ENCODE data around the gene GALNT17. TPM values are rescaled to one million over a fixed set of nuclear protein-coding genes. Genes with fewer than 3 reads are reported as not detected.

GALNT17 gene
- total RNA-seq, 6 donors from 2014 or later, result 5.3 to 26.2 (median 10.1) TPM

GRCh38 chr7:71348821-71349681, 217.1 kb downstream of the GALNT17 start:
- TF ChIP-seq POLR2AphosphoS5 (IDR thresholded peaks at IDR 0.05), result no peak
- TF ChIP-seq EP300 (IDR thresholded peaks at IDR 0.05), result no peak
- no peak for DNase-seq
- Histone ChIP-seq H3K9me3 (peaks cover 0 to 15% (median 1%) of the 10 kb centered on the region in 4 donors), H3K27ac (no peak overlapping the region), H3K27me3 (no peaks in the 10 kb centered on the region), H3K4me1 (peaks cover 0 to 3% (median 0%) of the 10 kb centered on the region in 4 donors), H3K4me3 (no peak overlapping the region), H3K36me3 (no peaks in the 10 kb centered on the region)
- no peak for ATAC-seq (ENCODE audit: low FRiP score in 2 of 2)
- 45 to 59% methylated on average over 16 of the region's 16 CpGs for WGBS, 2 donors

DNA sequence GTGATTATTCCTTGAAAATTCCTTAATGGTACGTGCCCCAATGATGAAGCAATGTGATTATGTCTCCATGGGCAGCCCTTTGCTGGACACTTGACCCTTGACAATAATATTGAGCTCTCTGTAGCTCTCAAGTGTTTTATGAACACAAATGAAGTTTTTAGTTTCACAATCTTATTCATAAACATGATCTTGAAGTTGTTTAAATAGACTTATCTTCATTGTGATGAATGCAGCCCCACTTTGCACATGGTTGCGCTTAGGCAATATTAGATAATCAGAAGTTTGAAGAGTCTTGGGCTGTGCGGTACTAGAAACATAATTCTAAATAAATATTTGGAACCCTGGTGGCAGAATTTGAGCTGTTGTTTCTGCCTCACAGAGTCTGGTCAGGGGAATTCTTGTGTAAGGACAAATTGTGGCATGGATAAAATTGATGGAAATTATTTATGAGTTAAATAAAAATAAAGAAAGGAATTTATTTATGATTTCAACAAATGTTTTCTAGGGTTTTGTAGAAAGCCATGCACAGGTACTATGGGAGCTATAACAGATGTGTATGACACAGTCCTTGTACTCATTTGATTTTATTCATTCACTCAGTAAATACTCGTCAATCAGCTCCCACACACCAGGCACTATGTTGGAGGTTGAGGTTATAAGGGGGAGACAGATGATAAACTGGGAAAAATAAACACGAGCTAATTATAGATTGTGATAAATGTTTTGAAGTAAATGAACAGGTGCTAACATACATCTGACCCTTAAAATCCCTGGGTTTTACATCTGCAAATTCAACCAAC, 217.9 kb downstream of the GALNT17 start:
- ATAC-seq (ENCODE audit: low FRiP score in 2 of 2), result no peak

GRCh38 chr7:71350680-71351079, 218.7 kb downstream of the GALNT17 start:
- H3K27ac ChIP-seq, result no peak overlapping the region
- TF ChIP-seq POLR2A (IDR thresholded peaks at IDR 0.05) (no peak), EP300 (IDR thresholded peaks at IDR 0.05) (no peak), CTCF (IDR thresholded peaks at IDR 0.05) (no peak), POLR2AphosphoS5 (IDR thresholded peaks at IDR 0.05) (no peak)
- DNase-seq (no peak), ATAC-seq (ENCODE audit: low FRiP score in 2 of 2) (no peak)
- H3K9me3 ChIP-seq, result peaks cover 0 to 7% (median 0%) of the 10 kb centered on the region in 4 donors
- 91 to 100% methylated on average over 2 of the region's 2 CpGs for WGBS, 2 donors
- no peak overlapping the region for H3K4me3 ChIP-seq
- no peaks in the 10 kb centered on the region for H3K36me3 ChIP-seq
- H3K4me1 ChIP-seq, result peaks cover 0 to 3% (median 0%) of the 10 kb centered on the region in 4 donors
- H3K27me3 ChIP-seq, result no peaks in the 10 kb centered on the region

More for the DNA sequence above, 217.9 kb downstream of the GALNT17 start:
- H3K4me3 ChIP-seq, result no peak overlapping the region
- TF ChIP-seq CTCF (IDR thresholded peaks at IDR 0.05), result no peak
- TF ChIP-seq POLR2A (IDR thresholded peaks at IDR 0.05), result no peak
- no peak for TF ChIP-seq POLR2AphosphoS5 (IDR thresholded peaks at IDR 0.05)
- TF ChIP-seq EP300 (IDR thresholded peaks at IDR 0.05), result no peak
- no peaks in the 10 kb centered on the region for H3K36me3 ChIP-seq
- DNase-seq, result no peak
- no peaks in the 10 kb centered on the region for H3K27me3 ChIP-seq
- H3K27ac ChIP-seq, result no peak overlapping the region
- peaks cover 0 to 7% (median 0%) of the 10 kb centered on the region in 4 donors for H3K9me3 ChIP-seq
- 49 to 60% methylated on average over 5 of the region's 5 CpGs for WGBS, 2 donors
- H3K4me1 ChIP-seq, result peaks cover 0 to 3% (median 0%) of the 10 kb centered on the region in 4 donors

DNA sequence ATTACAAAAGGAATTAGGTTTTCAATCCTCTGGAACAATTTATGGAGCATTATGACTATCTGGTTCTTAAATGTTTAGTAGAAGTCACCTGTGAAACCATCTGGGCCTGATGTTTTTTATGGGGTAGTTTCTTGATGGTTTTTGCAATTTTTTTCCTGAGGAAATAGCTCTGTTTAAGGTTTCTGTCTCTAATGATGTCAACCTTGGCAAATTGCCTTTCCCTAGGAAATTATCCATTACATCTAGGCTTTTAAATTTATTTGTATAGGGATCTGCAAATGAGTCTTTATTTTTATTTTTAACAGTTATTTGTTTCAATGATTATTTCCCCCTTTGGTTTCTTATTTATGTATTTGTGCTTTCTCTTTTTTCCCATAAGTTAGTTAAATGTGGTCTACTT, 222.8 kb downstream of the GALNT17 start:
- Histone ChIP-seq H3K27ac (no peak overlapping the region), H3K27me3 (no peaks in the 10 kb centered on the region), H3K4me1 (no peaks in the 10 kb centered on the region), H3K4me3 (no peak overlapping the region), H3K36me3 (no peaks in the 10 kb centered on the region), H3K9me3 (peaks cover 0 to 13% (median 0%) of the 10 kb centered on the region in 4 donors)
- TF ChIP-seq POLR2AphosphoS5 (IDR thresholded peaks at IDR 0.05) (no peak), POLR2A (IDR thresholded peaks at IDR 0.05) (no peak), CTCF (IDR thresholded peaks at IDR 0.05) (no peak), EP300 (IDR thresholded peaks at IDR 0.05) (no peak)
- no peak for ATAC-seq (ENCODE audit: low FRiP score in 2 of 2)
- DNase-seq, result no peak

GRCh38 chr7:71361451-71362032, 229.6 kb downstream of the GALNT17 start:
- no peak for ATAC-seq (ENCODE audit: low FRiP score in 2 of 2)
- peaks cover 0 to 6% (median 0%) of the 10 kb centered on the region in 4 donors for H3K9me3 ChIP-seq
- no peak for TF ChIP-seq EP300 (IDR thresholded peaks at IDR 0.05)
- no peak for TF ChIP-seq CTCF (IDR thresholded peaks at IDR 0.05)
- no peak for TF ChIP-seq POLR2AphosphoS5 (IDR thresholded peaks at IDR 0.05)
- no peak for TF ChIP-seq POLR2A (IDR thresholded peaks at IDR 0.05)
- H3K4me3 ChIP-seq, result no peak overlapping the region
- H3K36me3 ChIP-seq, result no peaks in the 10 kb centered on the region
- H3K4me1 ChIP-seq, result no peaks in the 10 kb centered on the region
- WGBS, 2 donors, result 56 to 66% methylated on average over 4 of the region's 4 CpGs
- no peak for DNase-seq
- no peaks in the 10 kb centered on the region for H3K27me3 ChIP-seq
- no peak overlapping the region for H3K27ac ChIP-seq

Measured in upper lobe of left lung (tissue), 6 donors.